HG03139 (cell line): Measurements from ENCODE around the gene SLC25A6.
A peak's percentile ranks its signal among the peaks of the same experiment; 100 is the strongest.
"Not testable (repeated sequence)": the region's sequence is repeated elsewhere in the genome, so short reads cannot be mapped to it uniquely, and the experiment has no call there.

Experiments used
- ATAC-seq: cut with Tn5 transposase; IDR thresholded peaks from one replicate; pipeline ENCODE4 v1.9.1; 2021; ENCODE audit not compliant: unreplicated experiment

Gene SLC25A6

DNA sequence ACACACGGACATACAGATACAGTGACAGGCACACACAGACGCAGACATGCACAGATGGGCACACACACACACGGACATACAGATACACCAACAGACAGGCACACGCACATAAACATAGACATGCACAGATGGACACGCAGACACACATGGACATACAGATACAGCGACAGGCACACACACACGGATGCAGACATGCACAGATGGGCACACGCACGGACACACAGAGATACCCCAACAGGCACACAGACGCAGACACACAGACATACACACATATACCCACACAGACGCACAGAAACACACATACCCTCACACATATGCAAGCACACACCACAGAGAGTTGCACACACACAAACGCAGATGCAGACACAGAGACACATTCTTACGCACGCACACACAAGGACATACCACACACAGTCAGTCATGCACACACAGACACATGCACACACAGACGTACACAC is 24.4 kb upstream of the SLC25A6 start:
- ATAC-seq, result no peak

DNA sequence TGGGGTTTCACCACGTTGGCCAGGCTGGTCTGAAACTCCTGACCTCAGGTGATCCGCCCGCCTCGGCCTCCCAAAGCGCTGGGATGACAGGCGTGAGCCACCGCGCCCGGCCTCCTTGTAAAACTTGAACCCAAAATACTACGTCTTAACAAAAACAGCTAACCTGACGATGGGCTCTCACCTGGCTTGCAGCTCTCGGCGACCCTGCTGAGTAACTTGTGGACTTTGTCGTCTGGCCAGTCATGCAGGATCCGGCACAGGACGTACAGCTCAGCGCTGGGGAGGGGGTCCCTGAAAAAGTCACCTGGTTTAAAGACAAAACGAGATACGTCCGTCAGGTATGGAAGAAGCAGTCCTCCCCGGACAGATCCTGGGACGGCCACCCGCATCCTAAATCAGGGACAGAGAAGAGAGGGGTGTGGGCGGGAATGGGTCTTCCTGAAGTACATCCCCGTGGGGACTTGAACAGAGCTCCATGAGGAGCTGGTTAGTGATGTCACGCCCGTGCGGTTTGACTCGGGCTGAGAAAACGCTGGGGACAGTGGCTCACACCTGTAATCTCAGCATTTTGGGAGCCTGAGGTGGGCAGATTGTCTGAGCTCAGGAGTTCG is 20.7 kb upstream of the SLC25A6 start:
- no peak for ATAC-seq

DNA sequence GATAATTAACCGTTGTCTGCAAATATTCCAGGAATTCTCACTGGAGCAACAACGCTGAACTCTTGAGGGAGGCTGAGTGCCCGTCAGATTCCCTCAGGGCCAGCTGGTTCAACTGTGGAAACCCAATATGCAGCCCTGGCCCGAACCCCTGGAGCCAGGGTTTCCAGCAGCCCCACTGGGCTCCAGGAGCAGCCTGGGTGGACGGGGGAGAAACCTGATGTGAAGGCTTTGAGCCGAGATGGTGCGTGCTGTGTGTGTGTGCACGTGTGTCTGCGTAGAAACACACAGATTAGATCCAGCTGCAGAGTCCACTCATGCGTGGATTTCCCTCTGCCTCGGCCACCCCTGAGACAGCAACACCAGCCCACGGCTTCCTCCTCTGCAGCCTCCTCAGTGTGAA is 19.4 kb upstream of the SLC25A6 start:
- no peak for ATAC-seq

DNA sequence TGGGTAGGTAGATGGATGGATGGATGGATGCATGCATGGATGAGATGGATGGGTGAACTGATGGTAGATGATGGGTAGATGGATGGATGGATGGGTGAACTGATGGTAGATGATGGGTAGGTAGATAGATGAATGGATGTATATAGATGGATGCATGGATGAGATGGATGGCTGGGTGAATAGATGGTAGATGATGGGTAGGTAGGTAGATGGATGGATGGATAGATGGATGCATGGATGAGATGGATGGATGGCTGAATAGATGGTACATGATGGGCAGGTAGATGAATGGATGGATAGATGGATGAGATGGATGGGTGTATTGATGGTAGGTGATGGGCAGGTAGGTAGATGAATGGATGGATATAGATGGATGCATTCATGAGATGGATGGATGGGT is 15.1 kb upstream of the SLC25A6 start:
- ATAC-seq, result no peak

DNA sequence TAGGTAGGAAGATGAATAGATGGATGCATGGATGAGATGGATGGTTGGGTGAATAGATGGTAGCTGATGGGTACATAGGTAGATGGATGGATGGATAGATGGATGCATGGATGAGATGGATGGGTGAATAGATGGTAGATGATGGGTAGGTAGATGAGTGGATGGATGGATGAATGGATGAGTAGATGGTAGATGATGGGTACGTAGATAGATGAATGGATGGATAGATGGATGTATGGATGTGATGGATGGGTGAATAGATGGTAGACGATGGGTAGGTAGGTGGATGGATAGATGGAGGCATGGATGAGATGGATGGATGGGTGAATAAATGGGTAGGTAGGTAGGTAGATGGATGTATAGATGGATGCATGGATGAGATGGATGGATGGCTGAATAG is 13.9 kb upstream of the SLC25A6 start:
- not testable (repeated sequence) for ATAC-seq

DNA sequence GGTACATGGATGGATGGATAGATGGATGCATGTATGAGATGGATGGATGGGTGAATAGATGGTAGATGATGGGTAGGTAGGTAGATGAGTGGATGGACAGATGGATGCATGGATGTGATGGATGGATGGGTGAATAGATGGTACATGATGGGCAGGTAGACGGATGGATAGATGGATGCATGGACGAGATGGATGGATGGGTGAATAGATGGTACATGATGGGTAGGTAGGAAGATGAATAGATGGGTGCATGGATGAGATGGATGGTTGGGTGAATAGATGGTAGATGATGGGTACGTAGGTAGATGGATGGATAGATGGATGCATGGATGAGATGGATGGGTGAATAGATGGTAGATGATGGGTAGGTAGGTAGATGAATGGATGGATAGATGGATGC is 12.0 kb upstream of the SLC25A6 start:
- ATAC-seq, result not testable (repeated sequence)

DNA sequence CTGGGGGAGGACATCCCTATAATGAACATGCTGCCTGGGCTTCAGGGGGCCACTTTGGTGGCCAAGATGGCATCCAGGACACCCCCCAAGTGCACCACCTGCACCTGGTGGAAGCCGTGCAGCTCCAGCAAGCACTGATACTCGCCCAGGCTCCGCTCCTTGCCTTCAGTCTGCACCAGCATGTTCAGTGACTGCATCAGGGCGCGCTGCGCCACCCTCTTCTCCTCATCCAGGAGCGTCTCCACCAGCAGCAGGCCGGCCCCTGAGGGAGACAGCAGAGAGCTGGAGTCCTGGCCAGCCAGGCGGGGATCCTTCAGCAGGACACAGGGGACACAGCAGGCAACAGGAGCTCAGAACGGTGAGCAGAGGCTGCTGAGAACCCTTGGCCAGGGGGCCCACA is 11.3 kb upstream of the SLC25A6 start:
- no peak for ATAC-seq

DNA sequence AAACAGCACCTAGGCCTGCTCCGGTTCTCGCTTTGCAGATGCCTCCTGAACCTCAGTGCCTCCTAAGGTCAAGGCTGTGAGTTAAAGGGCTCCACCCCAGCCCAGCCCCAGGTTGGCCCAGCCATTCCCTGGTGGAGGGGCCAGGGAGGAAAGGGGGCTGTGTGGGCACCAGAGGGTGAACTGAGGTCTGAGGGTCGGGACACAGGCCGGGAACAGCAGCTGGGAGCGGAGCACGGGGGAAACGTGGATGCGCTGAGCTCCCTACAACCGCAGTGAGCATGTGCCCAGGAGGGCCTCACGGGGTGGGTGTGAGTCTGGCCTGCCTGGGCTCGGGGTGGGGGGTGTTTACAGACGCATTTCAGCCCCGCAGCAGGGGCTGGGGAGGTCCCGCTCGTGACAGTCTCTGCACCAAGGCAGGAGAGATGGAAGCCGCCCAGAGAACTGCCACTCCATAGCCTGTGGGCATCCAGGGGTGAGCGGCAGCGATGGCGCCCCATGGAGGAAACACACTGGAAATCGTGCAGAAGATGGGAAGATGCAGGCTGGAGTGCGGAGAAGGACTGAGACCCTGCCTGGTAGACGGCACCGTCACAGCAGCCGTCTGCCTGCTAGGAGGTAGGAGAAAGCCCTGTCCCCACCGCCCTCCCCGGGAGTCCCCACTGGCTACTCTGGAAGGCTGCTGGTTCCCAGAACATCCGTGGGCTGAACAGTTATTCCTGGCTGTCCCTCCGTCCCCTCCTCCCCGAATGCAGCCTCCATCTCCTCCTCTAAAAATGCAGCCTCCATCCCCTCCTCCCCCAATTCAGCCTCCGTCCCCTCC is 9.9 kb upstream of the SLC25A6 start:
- no peak for ATAC-seq

DNA sequence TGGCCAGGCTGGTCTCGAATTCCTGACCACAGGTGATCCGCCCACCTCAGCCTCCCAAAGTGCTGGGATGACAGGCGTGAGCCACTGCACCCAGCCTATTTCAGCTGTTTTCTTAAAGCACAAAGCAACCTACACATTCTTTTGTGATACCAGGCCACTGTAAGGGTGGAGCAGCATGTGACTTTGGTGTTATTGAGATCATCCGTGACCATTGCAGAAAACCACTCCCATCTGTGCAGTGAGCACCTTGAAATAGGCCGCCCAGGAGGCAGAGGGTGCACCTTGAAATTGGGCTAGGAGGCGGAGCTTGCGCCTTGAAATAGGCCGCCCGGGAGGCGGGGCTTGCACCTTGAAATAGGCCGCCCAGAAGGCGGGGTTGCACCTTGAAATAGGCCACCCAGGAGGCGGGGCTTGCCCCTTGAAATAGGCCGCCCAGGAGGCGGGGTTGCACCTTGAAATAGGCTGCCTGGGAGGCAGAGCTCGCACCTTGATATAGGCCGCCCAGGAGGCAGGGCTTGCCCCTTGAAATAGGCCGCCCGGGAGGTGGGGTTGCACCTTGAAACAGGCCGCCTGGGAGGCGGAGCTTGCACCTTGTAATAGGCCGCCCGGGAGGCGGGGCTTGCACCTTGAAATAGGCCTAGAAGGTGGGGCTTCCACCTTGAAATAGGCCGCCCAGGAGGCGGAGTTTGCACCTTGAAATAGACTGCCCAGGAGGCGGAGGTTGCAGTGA is 9.0 kb upstream of the SLC25A6 start:
- ATAC-seq, result no peak

DNA sequence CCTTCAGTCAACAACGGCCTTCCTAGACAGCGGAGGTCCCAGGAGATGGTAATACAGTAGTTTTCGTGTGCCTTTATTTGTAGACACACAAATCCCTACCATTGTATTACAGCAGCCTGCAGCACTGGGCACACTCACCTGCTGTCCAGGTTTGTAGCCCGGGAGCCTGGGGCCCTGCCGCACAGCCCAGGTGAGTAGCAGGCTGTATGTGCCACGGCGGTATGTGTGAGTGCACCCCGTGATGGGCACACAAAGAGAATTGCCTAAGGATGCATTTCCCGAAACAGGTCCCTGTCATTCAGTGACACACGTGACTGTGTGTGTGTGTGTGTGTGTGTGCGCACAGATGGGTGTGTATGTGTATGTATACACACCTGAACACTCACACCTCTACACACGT is 8.1 kb upstream of the SLC25A6 start:
- ATAC-seq, result no peak

DNA sequence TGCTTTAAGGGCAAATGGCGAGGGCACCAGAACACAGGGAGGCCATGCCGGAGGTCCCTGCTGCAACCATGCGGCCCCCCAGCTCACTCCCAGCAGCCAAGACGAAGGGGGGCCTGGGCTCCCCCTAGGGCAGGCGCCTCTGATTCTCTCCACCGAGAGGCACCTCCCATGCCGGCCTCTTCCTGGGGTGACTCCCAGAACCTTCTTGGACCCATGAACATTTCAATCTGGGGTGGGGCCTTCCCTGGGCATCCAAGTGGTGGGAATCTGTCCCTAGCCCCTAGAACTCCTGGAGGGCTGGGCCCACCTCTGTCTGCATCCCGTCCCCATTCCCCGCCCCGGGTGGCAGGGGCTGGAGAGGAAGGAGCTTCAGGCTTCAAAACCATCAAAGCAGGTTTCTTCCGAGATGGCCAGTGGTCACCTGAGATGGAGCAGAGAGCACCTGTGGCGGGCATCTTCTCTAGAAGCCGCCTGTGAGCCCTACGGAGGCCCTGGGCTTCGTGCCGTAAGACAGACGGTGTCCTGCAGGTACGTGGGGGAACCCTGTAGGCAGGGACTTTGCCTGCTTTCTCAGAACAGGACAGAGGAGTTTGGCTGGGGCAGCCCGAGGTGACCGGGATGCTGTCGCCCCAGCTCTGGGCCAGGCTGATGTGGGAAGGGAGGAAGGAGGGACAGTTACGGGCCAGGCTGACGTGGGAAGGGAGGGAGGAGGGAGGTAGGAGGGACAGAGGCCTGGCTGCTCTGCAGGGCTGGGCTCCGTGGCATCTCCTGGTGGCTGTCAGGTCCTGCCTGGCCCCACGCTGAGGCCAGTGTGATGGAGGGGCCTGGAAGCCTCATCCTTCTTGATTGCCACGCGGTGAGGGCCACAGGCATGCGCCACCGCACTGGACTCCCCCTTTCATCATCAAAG is 6.8 kb upstream of the SLC25A6 start:
- no peak for ATAC-seq

DNA sequence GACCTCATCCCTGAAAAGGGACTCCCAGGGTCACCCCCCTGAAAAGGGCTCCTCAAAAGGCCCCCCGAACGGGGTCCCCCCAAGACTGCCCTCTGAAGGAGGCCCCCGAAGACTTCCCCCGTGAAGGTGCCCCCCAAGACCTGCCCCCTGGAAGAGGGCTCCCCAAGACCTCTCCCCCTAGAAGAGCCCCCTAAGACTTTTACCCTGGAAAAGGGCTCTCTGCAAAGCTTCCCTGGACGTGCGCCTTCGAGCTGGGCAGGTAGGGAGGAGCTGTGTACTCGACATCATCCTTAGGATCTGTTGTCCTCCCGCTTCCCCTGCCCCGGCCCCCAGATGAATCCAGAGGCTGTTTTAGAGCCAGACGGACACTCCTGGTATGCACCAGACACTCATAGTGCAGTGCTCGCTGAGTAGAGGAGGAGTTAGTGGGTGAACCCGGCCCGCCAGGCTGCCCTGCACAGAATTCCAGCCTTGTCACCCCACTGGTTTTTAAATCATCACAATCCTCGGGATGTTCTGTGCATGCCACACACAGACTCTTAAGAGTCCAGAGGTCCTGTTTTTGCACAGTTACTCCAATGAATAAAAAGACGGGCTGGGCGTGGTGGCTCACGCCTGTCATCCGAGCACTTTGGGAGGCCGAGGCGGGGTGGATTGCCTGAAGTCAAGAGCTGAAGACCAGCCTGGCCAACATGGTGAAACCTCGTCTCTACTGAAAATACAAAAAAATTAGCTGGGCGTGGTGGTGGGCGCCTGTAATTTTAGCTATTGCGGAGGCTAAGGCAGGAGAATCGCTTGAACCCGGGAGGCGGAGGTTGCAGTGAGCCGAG is 5.7 kb upstream of the SLC25A6 start:
- ATAC-seq, result no peak

DNA sequence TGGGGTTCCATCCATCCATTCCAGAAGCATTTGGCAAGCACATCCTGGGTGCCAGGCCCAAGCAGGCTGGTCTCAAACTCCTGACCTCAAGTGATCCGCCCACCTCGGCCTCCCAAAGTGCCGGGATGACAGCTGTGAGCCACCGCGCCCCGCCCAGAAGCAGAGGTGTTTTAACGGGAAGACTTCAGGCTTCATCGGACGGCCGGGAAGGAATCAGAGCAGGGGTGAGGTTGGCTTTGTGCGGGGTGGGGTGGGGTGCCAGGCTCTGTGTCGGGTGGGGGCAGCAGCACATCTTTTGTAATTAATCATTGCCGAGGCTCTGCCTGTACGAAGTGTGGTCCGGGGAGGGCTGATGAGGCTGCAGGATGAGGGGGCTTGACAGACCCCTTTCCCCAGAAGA is 5.1 kb upstream of the SLC25A6 start:
- ATAC-seq, result no peak

DNA sequence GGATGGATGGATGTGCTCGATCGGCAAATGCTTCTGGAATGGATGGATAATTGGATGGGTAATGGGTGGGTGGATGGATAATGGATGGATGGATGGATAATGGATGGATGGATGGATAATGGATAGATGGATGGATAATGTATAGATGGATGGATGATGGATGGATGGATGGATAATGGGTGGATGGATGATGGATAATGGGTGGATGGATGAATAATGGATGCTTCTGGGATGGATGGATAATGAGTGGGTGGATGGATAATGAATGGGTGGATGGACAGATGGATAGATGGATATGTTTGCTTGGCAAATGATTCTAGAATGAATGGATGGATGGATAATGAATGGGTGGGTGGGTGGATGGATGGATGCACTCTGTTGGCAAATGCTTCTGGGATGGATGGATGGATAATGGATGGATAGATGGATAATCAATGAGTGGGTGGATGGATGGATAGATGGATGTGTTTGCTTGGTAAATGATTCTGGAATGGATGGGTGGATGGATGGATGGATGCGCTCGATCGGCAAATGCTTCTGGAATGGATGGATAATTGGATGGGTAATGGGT is 3.8 kb upstream of the SLC25A6 start:
- no peak for ATAC-seq

DNA sequence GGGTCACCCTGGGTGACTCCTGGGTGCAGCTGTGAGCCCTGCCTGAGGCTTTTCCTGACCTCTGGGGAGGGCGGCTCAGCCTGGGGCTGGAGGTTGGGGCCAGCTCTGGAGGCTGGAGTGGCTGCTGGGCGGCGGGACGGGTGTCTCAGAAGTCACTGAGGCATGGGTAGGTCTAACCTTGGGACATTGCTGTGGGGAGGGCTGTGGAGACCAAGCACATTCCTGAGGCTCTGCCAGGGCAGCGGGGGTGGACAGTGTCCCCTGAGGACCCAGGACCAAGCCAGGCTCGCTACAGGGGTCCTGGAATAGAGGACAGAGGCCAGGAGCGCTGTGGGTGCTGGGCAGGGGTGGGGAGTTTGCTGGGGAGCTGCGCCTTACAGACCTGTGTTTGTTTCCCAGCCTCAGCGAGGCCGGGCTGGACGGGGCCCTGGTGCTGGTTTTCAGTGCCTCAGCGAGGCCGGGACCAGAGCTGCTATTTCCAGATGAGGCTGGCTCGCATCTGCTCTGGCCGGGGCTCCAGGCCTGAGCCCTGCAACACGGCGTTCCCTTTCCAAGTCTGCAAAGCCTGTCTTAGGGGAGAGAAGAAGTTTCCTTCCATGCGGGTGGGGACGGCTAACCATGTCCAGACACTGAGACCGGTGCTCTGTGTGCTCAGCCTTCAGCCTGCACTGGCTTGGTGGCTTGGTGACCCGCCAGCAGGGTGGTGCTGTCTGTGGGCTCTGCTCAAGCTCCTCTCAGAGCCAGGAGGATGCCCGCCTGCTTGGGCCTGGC is 3.0 kb upstream of the SLC25A6 start:
- no peak for ATAC-seq

DNA sequence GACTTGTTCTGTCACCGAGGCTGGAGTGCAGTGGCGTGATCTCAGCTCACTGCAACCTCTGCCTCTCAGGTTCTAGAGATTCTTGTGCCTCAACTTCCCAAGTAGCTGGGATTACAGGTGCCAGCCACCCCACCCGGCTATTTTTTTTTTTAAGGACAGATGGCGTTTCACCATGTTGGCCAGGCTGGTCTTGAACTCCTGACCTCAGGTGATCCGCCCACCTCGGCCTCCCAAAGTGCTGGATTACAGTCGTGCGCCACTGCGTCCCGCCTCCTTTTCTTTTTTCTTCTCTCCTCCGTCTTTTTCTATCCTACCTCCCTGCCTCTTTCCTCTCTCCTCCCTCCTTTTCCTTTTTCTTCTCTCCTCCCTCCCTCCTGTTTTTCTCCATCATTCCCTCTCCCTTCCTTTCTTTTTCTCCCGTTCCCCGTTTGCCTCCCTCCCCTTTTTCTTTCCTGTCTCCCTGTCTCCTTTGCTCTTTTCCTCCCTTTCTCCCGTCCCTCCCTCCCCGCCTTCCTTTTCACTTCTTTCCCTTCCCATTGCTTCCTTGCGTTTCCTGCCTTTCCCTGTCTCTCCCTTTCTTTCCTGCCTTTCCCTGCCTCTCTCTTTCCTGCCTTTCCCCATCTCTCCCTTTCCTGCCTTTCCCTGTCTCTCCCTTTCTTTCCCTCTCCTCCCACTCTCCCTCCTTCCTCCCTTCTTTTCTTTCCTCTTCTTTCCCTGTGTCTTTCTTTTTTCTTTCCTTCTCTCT is 2.1 kb upstream of the SLC25A6 start:
- ATAC-seq, result no peak

DNA sequence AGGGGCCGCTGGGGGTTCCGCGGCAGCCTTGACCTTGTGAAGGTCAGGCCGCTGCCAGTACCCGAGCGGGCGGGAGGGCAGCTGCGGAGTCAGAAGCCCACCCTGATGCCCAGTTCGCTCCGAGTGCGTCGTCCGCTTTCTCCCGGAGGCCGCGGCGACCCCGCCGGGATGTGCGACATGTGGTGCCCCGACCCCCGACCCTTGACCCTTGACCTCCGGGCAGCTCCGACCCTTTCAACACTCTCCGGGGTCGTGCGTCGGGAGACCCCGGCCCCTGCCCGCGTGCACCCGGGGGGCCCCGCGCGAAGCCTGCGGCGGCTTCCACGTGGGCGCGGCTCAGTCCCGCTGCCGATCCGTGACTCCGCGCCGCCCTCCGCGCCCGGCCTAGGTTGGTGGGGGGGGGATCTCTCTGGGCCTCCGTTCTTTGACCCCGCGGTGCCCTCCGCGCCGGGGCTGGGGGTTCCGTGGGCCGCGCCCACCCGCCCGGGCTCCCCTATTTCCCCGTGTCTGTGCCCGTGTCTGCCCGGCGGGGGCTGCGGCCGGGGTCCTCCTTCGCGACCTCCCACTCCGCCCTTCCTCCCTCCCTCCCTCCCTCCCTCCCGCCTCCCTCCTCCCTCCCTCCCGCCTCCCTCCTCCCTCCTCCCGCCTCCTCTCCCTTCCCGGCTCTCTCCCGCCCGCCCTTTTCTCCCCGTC is 609 bp upstream of the SLC25A6 start:
- peak; percentile 25 for ATAC-seq

DNA sequence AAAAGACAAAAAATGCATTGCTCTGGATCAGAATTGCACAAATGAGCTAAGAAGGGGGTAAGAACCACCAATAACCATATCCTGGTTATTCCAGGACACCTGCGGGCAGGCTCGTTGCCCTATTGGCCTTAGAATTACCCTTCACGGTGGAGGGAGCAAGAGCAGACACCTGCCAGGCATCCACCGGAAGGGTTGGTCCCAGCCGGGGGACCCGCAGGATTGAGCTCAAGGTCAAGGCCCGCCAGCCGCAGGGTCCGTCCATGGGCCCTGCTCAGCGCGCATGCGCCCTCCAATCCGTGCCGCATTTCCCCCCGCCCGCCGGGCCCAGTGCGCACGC is 575 bp downstream of the SLC25A6 start:
- no peak for ATAC-seq
